H1 (cell line): ENCODE results near the gene LONP2. TPM values are rescaled to one million over a fixed set of nuclear protein-coding genes. Genes with fewer than 3 reads are reported as not detected.

Experiments
- CTCF ChIA-PET: fragments of 300-600 bp; sonication (Branson Sonifier 250); formaldehyde crosslinking; loops from one replicate; lab custom pipeline; 2021; ENCODE audit not compliant: partially characterized antibody; lab: Charles Lee
- POLR2A ChIA-PET: fragments of 300-600 bp; sonication (Branson Sonifier 250); formaldehyde crosslinking; loops from one replicate; lab custom pipeline; 2021; ENCODE audit warnings: inconsistent platforms; ENCODE audit not compliant: partially characterized antibody; lab: Charles Lee
- DNase-seq, 2 experiments: peaks; one replicate each; pipeline versions ENCODE4 v3.0.0 to v3.0.0-alpha.2; 2010 to 2022; ENCODE audit warnings: low spot score in 2 of 2, low read depth in 1 of 2, mixed read lengths in 1 of 2
- FAIRE-seq: peaks from 2 replicates; lab custom pipeline; 2011; peaks lifted over from hg19 to GRCh38; lab: Jason Lieb, UNC
- H2AFZ ChIP-seq: 2 replicates; pipeline ENCODE4 v1.8.1; 2012; ENCODE audit warnings: low read length, inconsistent platforms
- H2AK5ac ChIP-seq: 2 replicates; pipeline ENCODE4 v1.6.1; 2013; ENCODE audit warnings: low read depth, low read length
- H2BK120ac ChIP-seq: replicated peaks from 2 replicates; pipeline ENCODE3; 2013; ENCODE audit warnings: low read depth, low read length, inconsistent platforms
- H2BK12ac ChIP-seq: 2 replicates; pipeline ENCODE4 v1.6.1; 2013; ENCODE audit warnings: low read depth, low read length
- H2BK15ac ChIP-seq: 2 replicates; pipeline ENCODE4 v1.6.1; 2013; ENCODE audit warnings: low read length
- H2BK20ac ChIP-seq: 2 replicates; pipeline ENCODE4 v1.6.1; 2013; ENCODE audit warnings: low read length
- H2BK5ac ChIP-seq: 2 replicates; pipeline ENCODE4 v1.6.1; 2013; ENCODE audit warnings: low read depth, low read length
- H3K14ac ChIP-seq: 2 replicates; pipeline ENCODE4 v1.6.1; 2013; ENCODE audit warnings: inconsistent platforms; ENCODE audit not compliant: insufficient read length
- H3K18ac ChIP-seq: 2 replicates; pipeline ENCODE4 v1.6.1; 2013; ENCODE audit warnings: low read length; ENCODE audit errors: extremely low read depth
- H3K23ac ChIP-seq: 2 replicates; pipeline ENCODE4 v1.6.1; 2013; ENCODE audit warnings: inconsistent platforms; ENCODE audit not compliant: insufficient read length
- H3K23me2 ChIP-seq: 2 replicates; pipeline ENCODE4 v1.6.1; 2013; ENCODE audit warnings: low read depth, low read length
- H3K27ac ChIP-seq: 2 replicates; pipeline ENCODE4 v1.6.1; 2011; ENCODE audit warnings: low read depth, low read length, inconsistent platforms
- H3K27me3 ChIP-seq, 4 experiments: replicated peaks in 1 of 4; 1 replicate in 1 of 4; 2 replicates in 3 of 4; pipeline versions ENCODE4 v1.6.1 to v1.8.1; 2011 to 2013; ENCODE audit warnings: low read length in 3 of 4, mild to moderate bottlenecking in 3 of 4, inconsistent platforms in 2 of 4, mixed read lengths in 2 of 4, moderate library complexity in 1 of 4; ENCODE audit not compliant: control insufficient read depth in 3 of 4, insufficient read depth in 3 of 4; ENCODE audit errors: extremely low read depth in 1 of 4
- H3K36me3 ChIP-seq, 4 experiments: 2 replicates each; pipeline versions ENCODE4 v1.6.1 to v1.8.1; 2011 to 2013; ENCODE audit warnings: mild to moderate bottlenecking in 4 of 4, low read length in 3 of 4, moderate library complexity in 2 of 4, control low read depth in 1 of 4, inconsistent platforms in 1 of 4; ENCODE audit not compliant: insufficient read depth in 4 of 4, control insufficient read depth in 2 of 4
- H3K4ac ChIP-seq: replicated peaks from 2 replicates; pipeline ENCODE3; 2013; ENCODE audit warnings: low read length, low read depth, mixed read lengths, inconsistent platforms; ENCODE audit not compliant: insufficient read length
- H3K4me1 ChIP-seq, 4 experiments: replicated peaks in 1 of 4; 1 replicate in 1 of 4; 2 replicates in 3 of 4; pipeline versions ENCODE4 v1.6.1 to v1.8.1; 2011 to 2013; ENCODE audit warnings: low read length in 3 of 4, inconsistent platforms in 2 of 4, mixed read lengths in 1 of 4; ENCODE audit not compliant: insufficient read depth in 4 of 4, control insufficient read depth in 3 of 4
- H3K4me2 ChIP-seq, 2 experiments: 2 replicates each; pipeline versions ENCODE4 v1.6.1 to v1.8.1; 2011 to 2013; ENCODE audit warnings: low read depth in 2 of 2, low read length in 2 of 2, control low read depth in 1 of 2, inconsistent platforms in 1 of 2, mild to moderate bottlenecking in 1 of 2; ENCODE audit not compliant: insufficient read depth in 1 of 2
- H3K4me3 ChIP-seq, 4 experiments: fragments of 200-600, 300-600 bp in 1 of 4; sonication (generic), shearing (Covaris generic), sonication (Bioruptor Twin) in 1 of 4; 2 replicates each; pipeline versions ENCODE4 v1.5.1 to v1.8.1; 2011 to 2016; ENCODE audit warnings: low read length in 4 of 4, low read depth in 3 of 4, control low read depth in 2 of 4, inconsistent platforms in 2 of 4, mild to moderate bottlenecking in 2 of 4, mixed read lengths in 1 of 4, moderate library complexity in 1 of 4; ENCODE audit not compliant: insufficient read depth in 2 of 4; ENCODE audit errors: extremely low read depth in 1 of 4
- H3K56ac ChIP-seq: replicated peaks from 2 replicates; pipeline ENCODE3; 2013; ENCODE audit warnings: low read depth, mild to moderate bottlenecking, mixed read lengths, low read length, inconsistent platforms; ENCODE audit not compliant: insufficient read length
- H3K79me1 ChIP-seq: 2 replicates; pipeline ENCODE4 v1.6.1; 2013; ENCODE audit warnings: low read depth, low read length, control low read depth
- H3K79me2 ChIP-seq, 2 experiments: 2 replicates each; pipeline versions ENCODE4 v1.6.1 to v1.8.1; 2012 to 2013; ENCODE audit warnings: low read length in 2 of 2, mild to moderate bottlenecking in 2 of 2, inconsistent platforms in 1 of 2; ENCODE audit not compliant: insufficient read depth in 2 of 2, control insufficient read depth in 1 of 2
- H3K9ac ChIP-seq, 4 experiments: replicated peaks in 1 of 4; 1 replicate in 1 of 4; 2 replicates in 3 of 4; pipeline versions ENCODE4 v1.6.1 to v1.8.1; 2011 to 2013; ENCODE audit warnings: low read depth in 3 of 4, low read length in 3 of 4, control low read depth in 2 of 4, mild to moderate bottlenecking in 2 of 4, moderate library complexity in 2 of 4, inconsistent platforms in 1 of 4; ENCODE audit errors: extremely low read depth in 1 of 4
- H3K9me3 ChIP-seq, 2 experiments: 2 replicates each; pipeline versions ENCODE4 v1.6.1 to v1.8.1; 2012 to 2013; ENCODE audit warnings: mild to moderate bottlenecking in 2 of 2, moderate library complexity in 2 of 2, control low read depth in 1 of 2, inconsistent platforms in 1 of 2, low read depth in 1 of 2, low read length in 1 of 2, mixed read lengths in 1 of 2; ENCODE audit not compliant: insufficient read depth in 2 of 2
- H4K20me1 ChIP-seq, 2 experiments: replicated peaks in 1 of 2; 2 replicates each; pipeline versions ENCODE3 to v1.8.1; 2011 to 2013; ENCODE audit warnings: inconsistent platforms in 2 of 2, low read length in 2 of 2, mild to moderate bottlenecking in 1 of 2; ENCODE audit not compliant: insufficient read depth in 2 of 2, control insufficient read depth in 1 of 2
- H4K5ac ChIP-seq: 2 replicates; pipeline ENCODE4 v1.6.1; 2013; ENCODE audit warnings: low read length, low read depth, mixed read lengths, inconsistent platforms; ENCODE audit not compliant: insufficient read length
- H4K8ac ChIP-seq: 2 replicates; pipeline ENCODE4 v1.8.0; 2013; ENCODE audit warnings: mild to moderate bottlenecking, moderate library complexity, low read length, inconsistent platforms; ENCODE audit not compliant: insufficient read depth; ENCODE audit errors: extremely low read depth
- H4K91ac ChIP-seq: replicated peaks from 2 replicates; pipeline ENCODE3; 2013; ENCODE audit warnings: low read length, mixed read lengths, inconsistent platforms; ENCODE audit not compliant: insufficient read length
- BACH1 ChIP-seq: IDR thresholded peaks from 2 replicates; pipeline ENCODE4 v1.6.1; 2012; ENCODE audit warnings: low read length, improper control_type of control experiment
- BCL11A ChIP-seq, 2 experiments: IDR thresholded peaks; one replicate each; pipeline ENCODE4 v1.6.1; 2011; ENCODE audit warnings: low read depth in 2 of 2, low read length in 2 of 2, mild to moderate bottlenecking in 2 of 2
- CBX8 ChIP-seq: fragments of 300-800, 300-1000 bp; sonication (generic); IDR thresholded peaks from 2 replicates; pipeline ENCODE4 v1.7.1; 2016; ENCODE audit warnings: low read depth, low read length, borderline replicate concordance
- CEBPB ChIP-seq: IDR thresholded peaks from 2 replicates; pipeline ENCODE4 v1.6.1; 2012; ENCODE audit warnings: low read depth, low read length
- GTF2F1 ChIP-seq: IDR thresholded peaks from 2 replicates; pipeline ENCODE4 v1.6.1; 2012; ENCODE audit warnings: low read depth, low read length, improper control_type of control experiment, borderline replicate concordance
- POLR2A ChIP-seq, 2 experiments: IDR thresholded peaks; 1 replicate in 1 of 2; 2 replicates in 1 of 2; pipeline ENCODE4 v1.6.1; 2011; ENCODE audit warnings: low read depth in 2 of 2, low read length in 2 of 2, mild to moderate bottlenecking in 2 of 2; ENCODE audit errors: control extremely low read depth in 1 of 2
- RBBP5 ChIP-seq: IDR thresholded peaks from 2 replicates; pipeline ENCODE4 v1.7.1; 2012; ENCODE audit warnings: low read depth, mild to moderate bottlenecking, inconsistent platforms, low read length, moderate library complexity, borderline replicate concordance
- SIN3A ChIP-seq, 2 experiments: IDR thresholded peaks in 1 of 2; conservative IDR thresholded peaks in 1 of 2; 2 replicates each; pipeline ENCODE4 v1.6.1; 2011 to 2012; ENCODE audit warnings: low read length in 2 of 2, improper control_type of control experiment in 1 of 2, low read depth in 1 of 2, mild to moderate bottlenecking in 1 of 2
- SP1 ChIP-seq: IDR thresholded peaks from 2 replicates; pipeline ENCODE4 v1.6.1; 2011; ENCODE audit warnings: low read depth, low read length
- SP4 ChIP-seq: IDR thresholded peaks from 2 replicates; pipeline ENCODE4 v1.6.1; 2012; ENCODE audit warnings: low read length, inconsistent platforms
- TAF1 ChIP-seq: IDR thresholded peaks from 2 replicates; pipeline ENCODE4 v1.6.1; 2011; ENCODE audit warnings: mild to moderate bottlenecking, low read depth, low read length
- TAF7 ChIP-seq: optimal IDR thresholded peaks from 2 replicates; pipeline ENCODE3; 2011; ENCODE audit warnings: low read depth, mild to moderate bottlenecking, inconsistent platforms, low read length, moderate library complexity, borderline replicate concordance
- WGBS, 2 experiments: shearing (Covaris generic) in 1 of 2; methylation state at CpG; one replicate each; pipeline versions ENCODE4 v1.1.6 to v1.1.7; 2013 to 2015; ENCODE audit warnings: low lambda C conversion rate in 2 of 2, mixed read lengths in 2 of 2, inconsistent platforms in 1 of 2, low coverage in 1 of 2, missing lambda C conversion rate in 1 of 2; ENCODE audit not compliant: insufficient replicate concordance in 2 of 2, insufficient coverage in 1 of 2, insufficient read length in 1 of 2; ENCODE audit errors: extremely low coverage in 1 of 2, missing lambda C conversion rate in 1 of 2; 5-methylcytosine and 5-hydroxymethylcytosine counted together
- polyA plus RNA-seq, 7 experiments: library from polyadenylated mRNA; depleted of rRNA in 3 of 7; stranded (reverse) in 5 of 7; unstranded in 2 of 7; fragments of >200 nt in 5 of 7; fragments of 200-250 nt in 2 of 7; gene quantifications; 1 replicate in 5 of 7; 2 replicates in 1 of 7; 4 replicates in 1 of 7; pipeline versions ENCODE4 v1.2.1 to v1.2.3, GENCODE V29; 2011 to 2013; ENCODE audit warnings: missing spikeins in 2 of 7, mixed read lengths in 2 of 7
- total RNA-seq: library from RNA; stranded (reverse); fragmentation: NEBNext Ultra II Directional; extraction: Animal tissue kit (Norgen Biotek cat#: 25700); gene quantifications from 2 replicates; pipeline ENCODE4 v1.2.1, GENCODE V29; 2021

Gene LONP2
- total and polyA plus RNA-seq, 2 of the 8 experiments (the other 6 are each of a cell fraction or from before 2014, with no cell fraction given), result 8.1 to 23.1 TPM

GRCh38 chr16:48347980-48348379 lies 103.9 kb downstream of the LONP2 start:
- TF ChIP-seq RBBP5 (no peak), SP1 (no peak), SP4 (no peak), TAF1 (no peak), CEBPB (no peak), POLR2A (IDR thresholded peaks at IDR 0.05; ENCODE audit: control extremely low read depth in 1 of 2, low read depth in 2 of 2, low read length in 2 of 2) (no peak), SIN3A (conservative IDR thresholded peaks at IDR 0.05 in 1 of 2, IDR thresholded peaks at IDR 0.05 in 1 of 2; ENCODE audit: low read depth in 1 of 2, low read length in 2 of 2) (no peak), BCL11A (IDR thresholded peaks at IDR 0.05; ENCODE audit: low read depth in 2 of 2, low read length in 2 of 2) (no peak), TAF7 (no peak), GTF2F1 (no peak), CBX8 (no peak), BACH1 (no peak)
- no peak overlapping the region for H3K18ac ChIP-seq
- FAIRE-seq (no peak), DNase-seq (no peak)
- H3K4me2 ChIP-seq, result no peak overlapping the region
- H3K23me2 ChIP-seq, result no peaks in the 10 kb centered on the region
- no peak overlapping the region for H3K14ac ChIP-seq
- H3K4ac ChIP-seq, result no peak overlapping the region
- H2BK20ac ChIP-seq, result no peak overlapping the region
- H3K27ac ChIP-seq, result no peak overlapping the region
- no peak overlapping the region for H3K56ac ChIP-seq
- peaks cover 0 to 3% of the 10 kb centered on the region in 2 experiments for H4K20me1 ChIP-seq
- no peaks in the 10 kb centered on the region for H3K4me1 ChIP-seq
- peaks cover 8% of the 10 kb centered on the region; the same call in 1 of the 2 replicates for H3K79me1 ChIP-seq
- H3K27me3 ChIP-seq, result no peaks in the 10 kb centered on the region
- no peak overlapping the region for H2BK12ac ChIP-seq
- no peak overlapping the region for H2BK5ac ChIP-seq
- POLR2A ChIA-PET, result interaction anchor here (1.2 to 2.4 kb wide), 3 partner anchors 10 to 18 kb away, joined by 3 to 8 read pairs (median 4); no protein-coding TSS in a partner anchor
- no peak overlapping the region for H4K91ac ChIP-seq
- H3K79me2 ChIP-seq, result peaks cover 0 to 2% of the 10 kb centered on the region in 2 experiments; a peak in 2 of 4 replicates
- no peaks in the 10 kb centered on the region for H3K9me3 ChIP-seq
- CTCF ChIA-PET, result interaction anchor here (1.2 to 1.4 kb wide), 2 partner anchors 276 to 282 kb away, joined by 3 read pairs; no protein-coding TSS in a partner anchor
- no peak overlapping the region for H2BK120ac ChIP-seq
- no peak overlapping the region for H3K9ac ChIP-seq
- no peak overlapping the region for H4K8ac ChIP-seq
- no peak overlapping the region for H3K23ac ChIP-seq
- no peak overlapping the region for H2AFZ ChIP-seq
- H3K4me3 ChIP-seq, result no peak overlapping the region
- no peak overlapping the region for H2AK5ac ChIP-seq
- H2BK15ac ChIP-seq, result no peak overlapping the region
- H3K36me3 ChIP-seq, result peaks cover 4 to 12% (median 7%) of the 10 kb centered on the region in 4 experiments; a peak in 6 of 8 replicates
- no peak overlapping the region for H4K5ac ChIP-seq
- WGBS, 2 experiments, result 93% methylated on average over 4 of the region's 4 CpGs; no CpG with 5 or more reads in 1 of the 2 experiments
